NCI-H2171 (cell line): Measurements from ENCODE around the gene BEND4.
"Not testable (repeated sequence)": the region's sequence is repeated elsewhere in the genome, so short reads cannot be mapped to it uniquely, and the experiment has no call there.

Experiments used
- DNase-seq: peaks from one replicate; lab custom pipeline; 2025; lab: John Stamatoyannopoulos, UW

The BEND4 gene

DNA sequence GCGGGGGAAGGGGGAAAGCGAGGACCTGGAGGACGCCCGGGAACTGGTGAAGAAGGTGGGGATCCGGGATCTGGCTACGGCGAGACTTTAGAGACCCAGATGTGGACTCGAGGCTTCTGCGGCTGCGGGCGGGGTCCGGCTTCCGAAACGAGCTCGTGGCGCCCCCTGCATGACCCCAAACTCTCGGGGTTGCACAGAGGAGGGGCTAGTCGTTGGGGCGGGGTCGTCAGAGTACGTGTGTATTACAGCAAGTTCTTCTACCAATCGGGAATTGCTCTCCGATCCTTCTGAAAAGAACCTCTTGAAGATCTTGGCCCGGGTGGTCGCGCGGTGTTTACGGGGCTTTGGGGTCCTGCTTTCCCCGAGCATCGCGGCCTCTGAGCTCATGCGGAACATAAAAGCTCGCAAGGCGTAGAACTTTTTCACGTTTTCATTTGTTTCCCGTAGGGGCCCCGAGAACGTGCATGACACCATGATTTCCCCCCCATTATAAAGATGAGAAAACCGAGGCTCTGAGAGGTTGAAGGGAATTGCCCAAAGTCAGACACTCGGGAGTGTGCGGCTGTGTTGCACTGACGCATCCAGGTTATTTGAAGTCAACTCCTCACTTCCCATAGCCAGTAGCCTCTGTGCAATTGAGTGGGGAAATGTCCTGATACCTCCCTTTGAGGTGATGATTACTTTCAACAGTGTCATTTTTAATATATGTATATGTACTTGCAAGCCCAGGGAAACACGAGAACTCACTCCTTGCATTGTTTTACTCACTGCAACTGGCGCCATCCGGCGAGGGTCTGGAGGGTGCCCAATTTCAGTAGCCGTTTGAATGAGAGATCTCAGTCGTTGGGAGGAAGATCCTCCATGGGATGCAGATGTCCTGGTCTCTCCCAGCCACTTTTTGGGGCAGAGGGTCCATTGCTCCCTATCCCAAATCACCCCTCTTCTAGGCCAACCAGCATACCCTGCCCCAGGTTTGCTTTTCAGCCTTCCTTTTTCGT lies at the start of gene BEND4:
Gene BEND4 (minus strand): TSS at position 149 of the 998 bp plus-strand sequence. CDS start 512 bp downstream, outside the sequence.
- peak; percentile 48 for DNase-seq

DNA sequence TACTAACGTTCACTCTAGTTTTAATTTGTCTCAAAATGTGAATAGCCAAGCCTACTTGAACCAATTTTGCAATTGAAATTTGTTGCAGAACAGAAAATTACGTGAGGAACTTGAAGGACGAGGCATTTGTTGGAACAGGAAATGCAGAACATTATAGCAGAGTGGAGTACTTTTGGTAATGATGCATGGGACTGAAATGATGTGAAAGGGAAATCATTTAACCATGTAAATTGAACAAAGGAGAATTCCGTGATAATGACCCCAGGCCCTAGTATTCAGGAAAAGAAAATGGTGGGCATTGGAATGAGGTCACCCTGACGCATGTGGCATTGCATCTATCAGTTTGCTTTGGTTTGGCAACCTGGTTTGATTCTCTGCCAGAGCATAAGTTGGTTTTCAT lies 44.9 kb upstream of the BEND4 start:
- no peak for DNase-seq

DNA sequence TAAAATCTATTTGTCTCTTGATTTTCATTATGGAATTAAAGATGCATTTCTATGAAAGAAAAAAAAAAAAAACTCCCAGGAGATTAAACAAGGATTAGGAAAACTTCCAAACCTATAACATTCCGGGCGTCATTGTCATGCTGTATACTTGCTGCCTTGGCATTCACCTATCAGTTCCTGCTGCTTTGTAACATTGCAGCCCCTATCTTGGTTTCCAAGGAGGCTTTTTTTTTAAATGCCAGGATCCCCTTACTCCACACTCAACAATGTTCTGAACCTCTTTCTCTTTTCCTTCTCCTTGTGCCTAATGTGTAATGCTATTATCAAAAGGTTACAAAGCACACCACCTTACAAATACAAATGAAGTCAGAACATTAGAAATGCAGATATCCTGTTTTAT lies 20.5 kb upstream of the BEND4 start:
- DNase-seq, result no peak

DNA sequence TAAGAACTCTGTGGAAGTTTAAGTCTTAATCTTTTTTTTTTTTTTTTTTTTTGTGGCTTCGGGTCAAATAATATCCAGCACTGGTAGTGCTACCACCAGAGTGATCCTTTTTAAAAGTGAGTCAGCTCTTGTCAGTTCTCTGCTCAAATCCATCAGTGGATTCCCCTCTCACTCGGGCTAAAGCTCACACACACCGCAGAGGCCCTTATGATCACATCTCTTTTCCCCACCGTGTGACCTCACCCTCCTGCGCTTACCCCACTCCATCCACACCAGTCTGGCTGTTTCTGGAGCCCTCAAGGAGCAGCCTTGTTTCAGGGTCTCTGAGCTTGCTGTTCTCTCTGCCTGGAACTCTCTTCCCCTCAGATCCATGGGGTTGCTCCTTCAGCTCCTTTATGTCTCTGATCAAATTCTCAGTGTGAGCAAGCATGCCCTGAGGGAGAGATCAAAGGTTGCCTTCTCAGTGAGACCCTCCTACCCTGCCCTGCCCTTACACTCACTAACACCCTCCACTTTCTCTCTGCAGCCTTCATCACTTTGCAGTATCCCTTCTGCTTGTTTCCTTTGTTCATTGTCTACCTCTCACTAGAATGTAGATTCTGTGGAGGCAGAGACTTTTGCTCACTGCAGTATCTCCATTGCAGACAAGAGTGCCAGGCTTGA lies 19.8 kb upstream of the BEND4 start:
- DNase-seq, result no peak

DNA sequence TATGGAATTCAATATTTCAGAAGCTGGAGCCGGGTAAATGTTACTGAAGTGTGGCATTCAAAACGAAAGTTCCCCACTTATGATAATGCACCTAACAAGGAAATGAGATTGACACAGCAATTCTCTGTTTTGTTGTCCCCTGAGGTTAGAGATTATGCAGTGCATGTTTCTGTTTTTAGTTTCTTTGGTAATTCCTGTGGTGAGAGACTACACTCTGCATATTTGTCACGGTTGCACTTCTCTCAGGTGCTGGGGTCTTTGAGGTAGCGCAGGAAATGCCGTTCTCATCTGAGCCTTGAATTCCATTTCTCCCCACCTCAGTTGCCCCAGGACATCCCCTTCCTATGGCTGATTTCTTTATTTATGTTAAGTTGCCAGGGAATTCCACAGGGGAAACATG lies 15.3 kb upstream of the BEND4 start:
- DNase-seq, result no peak

DNA sequence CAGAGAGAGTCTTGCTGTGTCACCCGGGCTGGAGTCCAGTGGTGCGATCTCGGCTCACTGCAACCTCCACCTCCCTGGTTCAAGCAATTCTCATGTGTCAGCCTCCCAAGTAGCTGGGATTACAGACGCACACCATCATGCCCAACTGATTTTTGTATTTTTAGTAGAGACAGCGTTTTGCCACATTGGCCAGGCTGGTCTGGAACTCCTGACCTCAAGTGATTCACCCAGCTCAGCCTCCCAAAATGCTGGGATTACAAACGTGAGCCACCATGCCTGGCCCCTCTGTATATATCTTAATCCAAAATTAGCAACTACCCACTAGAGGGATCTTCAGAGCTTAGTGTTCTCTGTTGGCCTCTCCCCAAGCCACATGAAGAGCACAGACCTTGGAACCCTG lies 13.7 kb upstream of the BEND4 start:
- DNase-seq, result not testable (repeated sequence)

DNA sequence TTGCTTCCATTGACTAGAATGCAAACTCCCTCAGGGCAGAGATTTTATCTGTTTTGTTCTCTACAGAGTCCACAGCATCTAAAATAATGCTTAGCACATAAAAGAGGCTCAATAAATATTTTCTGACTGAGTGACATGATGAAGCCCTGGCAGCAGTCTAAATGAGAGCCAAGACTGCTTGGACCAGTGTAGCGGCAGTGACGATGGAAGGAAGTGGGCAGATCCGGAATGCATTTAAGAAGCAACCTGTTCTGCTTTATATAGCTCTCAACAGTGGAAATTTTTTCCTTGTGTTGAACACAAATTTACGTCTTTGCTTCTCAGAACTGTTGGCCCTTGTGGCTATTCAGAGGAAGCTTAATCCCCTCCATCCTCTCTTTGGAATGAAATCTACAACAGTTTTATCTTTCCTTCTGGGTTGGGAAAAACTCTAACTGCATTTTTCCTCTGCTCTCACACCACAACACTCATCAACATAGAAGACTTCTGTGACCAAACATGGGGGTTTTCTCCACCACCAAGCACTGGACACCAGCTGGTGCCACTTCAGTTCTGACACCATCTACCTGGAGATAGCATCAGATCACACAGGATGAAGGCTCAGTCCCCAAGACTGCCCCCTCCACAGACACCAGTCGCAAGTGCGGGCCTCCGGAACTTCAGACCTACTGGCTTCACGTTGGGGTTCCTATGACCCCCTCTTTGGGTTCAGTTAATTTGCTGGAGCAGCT lies 7.0 kb upstream of the BEND4 start:
- DNase-seq, result no peak

DNA sequence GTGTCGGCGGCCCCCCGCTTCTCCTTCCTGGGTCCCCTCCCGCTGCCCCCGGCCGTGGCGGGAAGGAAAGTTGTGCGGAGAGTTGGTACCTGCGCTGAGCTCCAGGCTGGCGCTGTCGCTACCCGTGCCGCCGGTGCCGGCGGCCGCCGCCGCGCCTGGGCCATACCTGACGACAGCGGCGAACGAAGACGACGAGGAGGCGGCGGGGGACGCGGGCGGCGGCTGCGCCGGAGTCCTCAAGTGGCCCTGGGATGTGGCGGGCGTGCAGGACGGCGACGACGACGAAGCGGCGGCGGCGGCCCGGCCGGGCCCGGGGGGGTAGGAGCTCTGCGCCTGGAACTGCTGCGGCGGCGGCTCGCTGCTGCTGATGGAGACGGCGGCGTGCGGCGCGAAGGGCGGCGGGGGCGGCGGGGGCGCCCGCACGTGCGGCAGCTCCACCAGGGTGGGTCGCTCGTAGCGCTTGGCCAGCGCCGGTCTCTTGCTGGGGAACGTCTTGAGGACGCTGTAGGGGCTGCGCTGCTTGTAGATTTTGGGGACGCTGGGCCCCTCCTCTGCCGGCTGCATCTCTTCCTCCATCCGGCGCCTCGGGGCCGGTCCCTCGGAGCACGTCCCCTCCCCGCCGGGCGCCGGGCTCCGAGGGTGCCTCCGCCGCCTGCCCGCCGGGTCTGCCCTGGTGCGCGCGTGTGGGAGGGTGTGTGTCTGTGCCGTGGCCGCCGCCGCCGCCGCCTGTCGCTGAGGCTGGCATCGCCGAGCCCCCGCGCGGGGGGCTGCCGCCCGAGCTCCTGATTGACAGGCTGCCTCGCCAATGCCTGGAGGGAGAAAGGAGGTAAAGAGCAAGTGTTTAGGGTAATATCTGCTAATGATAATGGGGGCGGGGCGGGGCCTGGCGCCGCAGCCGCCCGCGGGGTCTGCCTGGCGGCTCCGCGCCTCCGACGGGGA lies 618 bp downstream of the BEND4 start:
- DNase-seq, result peak; percentile 48

DNA sequence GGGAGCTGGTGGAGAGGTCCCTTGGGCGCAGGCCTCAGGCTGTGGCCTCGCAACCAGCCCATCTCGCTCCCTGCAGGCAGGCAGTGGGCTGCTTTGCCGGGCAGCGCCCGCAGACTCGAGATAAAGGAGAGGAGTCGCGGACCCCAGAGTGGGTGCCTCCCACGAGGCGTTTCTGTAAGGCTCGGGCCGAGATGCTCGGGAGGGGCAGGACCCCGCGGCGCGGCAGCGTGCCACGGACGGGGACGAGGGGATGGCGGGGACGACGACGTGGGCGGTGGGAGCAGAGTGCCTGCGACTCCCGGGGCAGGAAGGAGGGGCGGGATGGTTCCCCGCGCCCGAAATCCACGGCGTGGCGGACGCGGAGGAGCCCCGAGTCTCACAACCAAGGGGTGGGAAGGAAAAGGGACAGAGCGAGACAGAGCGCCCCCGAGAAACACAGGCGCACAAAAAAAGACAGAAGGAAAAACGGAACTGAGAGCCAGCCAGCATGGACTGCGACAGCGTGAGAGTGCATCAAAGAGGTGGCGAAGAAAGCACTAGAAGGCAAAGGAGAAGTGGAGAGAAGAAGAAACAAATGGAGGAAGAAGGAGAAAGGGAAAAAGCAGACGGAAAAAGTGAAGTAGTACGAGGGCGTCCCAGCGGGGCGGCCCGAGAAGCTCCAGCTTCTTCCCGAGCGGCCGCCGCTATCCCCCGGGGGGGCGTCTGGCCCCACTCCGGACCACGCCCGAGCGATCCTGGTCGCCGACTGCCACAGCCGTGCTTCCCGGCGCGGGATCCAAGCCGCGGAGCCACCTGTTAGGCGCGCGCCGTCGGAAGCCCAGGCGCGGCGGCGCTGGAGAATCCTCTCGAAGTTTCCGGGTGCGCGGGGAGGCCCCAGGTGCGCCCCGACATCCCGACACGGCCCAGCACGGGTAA lies 1.5 kb downstream of the BEND4 start:
- no peak for DNase-seq

DNA sequence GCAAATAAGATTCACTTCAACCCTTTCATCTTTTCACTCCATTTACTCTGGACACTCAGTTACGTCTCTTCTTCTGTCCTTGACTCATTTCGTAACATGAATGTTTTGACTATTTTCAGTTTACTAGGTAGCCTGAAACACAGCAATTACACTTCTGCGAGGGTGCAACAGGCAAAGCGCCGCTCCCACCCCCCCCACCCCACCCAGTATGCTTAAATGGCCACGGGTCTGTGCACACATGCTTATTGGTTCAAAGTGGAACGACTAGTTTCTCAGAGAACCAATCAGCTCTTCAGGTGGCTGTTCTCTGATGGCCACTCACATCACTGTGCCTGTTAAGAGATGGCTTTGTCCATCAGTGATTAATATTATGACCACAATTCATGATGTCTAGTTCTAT lies 3.5 kb downstream of the BEND4 start:
- no peak for DNase-seq

DNA sequence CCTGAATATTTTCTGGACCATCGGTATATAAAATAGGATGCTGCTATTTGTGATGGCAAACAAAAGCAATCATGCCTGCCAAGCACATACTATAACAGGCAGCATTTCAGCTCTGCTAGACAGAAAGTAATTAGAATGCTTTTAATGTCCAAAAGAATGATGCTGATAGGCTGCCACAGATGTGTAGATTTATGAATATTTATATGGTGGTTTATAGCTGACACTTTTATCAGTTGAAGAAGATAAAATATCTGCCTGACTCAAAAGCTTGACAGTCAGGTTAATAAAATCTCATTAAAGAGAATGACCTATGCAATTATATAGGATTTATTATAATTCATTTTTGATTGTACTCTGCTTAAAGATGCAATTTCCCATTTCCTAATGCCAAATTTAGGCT lies 4.0 kb downstream of the BEND4 start:
- no peak for DNase-seq

DNA sequence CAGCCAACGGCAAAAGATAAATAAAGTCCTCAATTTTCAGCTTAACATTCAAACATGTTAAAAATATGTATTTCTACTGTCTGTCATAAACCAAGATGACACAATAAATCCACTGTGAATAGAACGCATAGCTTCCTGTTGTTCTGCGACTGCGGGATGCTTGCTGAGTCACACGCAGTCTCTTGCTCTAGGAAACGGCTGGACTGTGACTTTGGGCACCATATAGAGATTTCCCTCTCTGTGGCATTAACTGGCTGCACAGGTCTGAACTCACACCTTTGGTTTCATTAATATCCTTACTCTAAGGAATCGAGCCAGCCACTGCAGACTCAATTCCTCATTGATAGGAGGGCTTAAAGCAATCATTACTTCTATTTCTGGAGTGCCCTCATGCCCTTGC lies 8.4 kb downstream of the BEND4 start:
- DNase-seq, result no peak

DNA sequence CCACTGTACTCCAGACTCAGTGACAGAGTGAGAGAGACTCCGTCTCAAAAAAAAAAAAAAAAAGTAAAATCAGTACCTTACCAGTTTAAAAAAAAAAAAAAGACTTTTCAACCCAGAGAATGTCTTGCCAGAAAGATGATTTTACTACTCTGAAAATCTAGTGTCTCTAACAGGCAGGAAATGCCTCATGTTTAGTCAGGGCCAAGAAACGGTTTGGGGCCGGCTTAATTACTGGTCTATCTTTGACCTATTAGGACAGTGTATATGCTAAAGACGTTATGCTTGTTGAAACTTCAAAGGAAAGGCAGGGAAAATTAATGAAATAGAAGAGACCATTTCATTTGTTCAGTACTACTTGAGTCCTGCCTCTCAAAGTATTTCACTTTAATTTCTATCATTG lies 9.9 kb downstream of the BEND4 start:
- no peak for DNase-seq

DNA sequence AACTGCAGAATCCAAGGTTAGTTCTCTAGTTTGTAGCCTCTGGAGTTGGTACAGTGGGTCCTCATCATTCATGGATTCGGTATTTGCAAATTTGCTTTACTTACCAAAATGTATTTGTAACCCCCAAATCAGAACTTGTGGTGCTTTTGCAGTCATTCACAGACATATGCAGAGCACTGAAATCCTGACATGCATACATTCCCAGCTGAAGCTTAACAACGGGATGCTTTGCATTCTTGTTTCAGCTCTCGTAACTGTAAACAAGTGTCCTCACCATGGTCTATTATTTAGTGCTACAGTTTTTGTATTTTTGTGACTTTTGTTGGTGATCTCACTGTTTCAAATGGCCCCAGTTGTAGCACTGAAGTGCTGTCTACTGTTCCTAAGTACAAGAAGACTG lies 16.1 kb downstream of the BEND4 start:
- DNase-seq, result no peak

DNA sequence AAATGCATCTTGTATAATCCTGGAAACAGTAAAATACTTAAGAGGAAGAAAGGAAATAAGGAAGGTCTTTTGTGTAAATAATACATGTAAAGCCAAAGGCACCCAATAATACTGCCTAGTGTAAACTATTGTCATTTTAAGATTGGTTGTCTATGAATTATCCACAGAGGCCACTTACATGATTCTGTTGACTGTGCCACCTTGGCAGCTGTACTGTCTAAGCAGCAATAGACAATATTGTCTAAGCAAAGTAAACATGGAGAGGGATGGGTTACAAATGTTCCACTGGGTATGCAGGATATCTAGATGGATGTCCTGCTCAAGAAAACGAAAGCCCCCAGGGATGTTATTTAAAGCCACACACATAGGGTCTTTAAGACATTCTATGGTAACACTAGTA lies 19.4 kb downstream of the BEND4 start:
- DNase-seq, result no peak

DNA sequence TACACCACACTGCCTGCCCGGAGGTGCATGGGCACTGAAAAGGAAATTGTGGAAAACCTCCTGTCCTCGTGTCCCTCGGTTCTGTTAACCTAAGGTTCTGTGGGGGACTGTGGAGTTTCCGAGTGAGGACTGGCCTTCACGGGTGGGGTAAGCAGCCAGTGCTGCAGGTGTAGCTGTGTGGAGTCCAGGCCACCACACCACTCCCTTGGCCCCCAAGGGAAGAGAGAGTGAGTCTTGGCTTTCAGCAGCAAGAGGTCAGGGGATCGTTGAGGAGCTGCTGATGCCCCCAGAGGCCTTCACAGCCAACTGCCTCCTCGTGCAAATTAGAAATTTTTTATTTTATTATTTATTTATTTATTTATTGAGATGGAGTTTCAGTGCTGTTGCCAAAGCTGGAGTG lies 20.4 kb downstream of the BEND4 start:
- DNase-seq, result no peak

DNA sequence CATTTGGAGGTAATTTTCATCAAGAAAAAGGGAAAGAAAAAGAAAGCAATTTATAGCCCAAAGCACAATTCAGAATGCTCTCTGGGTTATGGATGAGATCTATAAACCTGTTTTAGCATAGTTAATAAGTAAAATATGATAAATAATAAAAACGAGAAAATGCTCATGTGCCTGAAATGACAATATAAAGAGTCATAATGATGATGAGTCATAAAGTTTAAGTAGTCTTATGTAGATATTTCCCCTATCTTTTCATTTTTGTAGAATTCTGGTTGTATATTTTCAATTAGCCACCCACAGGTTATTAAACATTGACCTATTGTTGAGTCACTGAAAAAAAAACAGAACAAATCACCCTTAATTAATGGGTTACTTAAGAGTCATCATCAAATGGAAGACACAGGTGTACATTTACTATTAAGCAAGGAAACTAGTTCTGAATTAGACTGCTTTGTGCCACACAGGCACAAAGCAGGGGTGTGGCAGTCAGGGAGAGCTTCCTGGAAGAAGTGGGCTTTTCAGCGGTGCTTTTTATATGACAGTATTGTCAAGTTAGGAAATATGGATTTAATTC lies 29.3 kb downstream of the BEND4 start:
- DNase-seq, result no peak

DNA sequence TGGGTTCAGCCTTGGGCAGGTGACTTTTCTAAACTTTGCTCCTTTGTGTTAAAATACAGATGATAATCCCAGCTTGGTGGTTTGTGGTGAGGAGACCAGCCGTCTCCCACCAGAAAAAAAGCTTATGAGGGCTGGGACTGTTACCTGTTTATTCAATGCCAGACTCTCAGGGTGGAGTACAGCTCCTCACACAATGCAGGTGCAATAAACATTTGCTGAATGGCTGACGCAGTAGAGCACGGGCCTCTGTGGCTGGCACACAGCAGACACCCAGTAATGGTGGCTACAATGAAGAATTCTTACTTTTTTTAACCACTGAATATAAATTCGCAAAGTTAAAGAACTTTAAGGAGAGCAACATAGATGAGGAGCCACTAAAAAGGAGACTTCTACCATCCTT lies 30.2 kb downstream of the BEND4 start:
- DNase-seq, result no peak

DNA sequence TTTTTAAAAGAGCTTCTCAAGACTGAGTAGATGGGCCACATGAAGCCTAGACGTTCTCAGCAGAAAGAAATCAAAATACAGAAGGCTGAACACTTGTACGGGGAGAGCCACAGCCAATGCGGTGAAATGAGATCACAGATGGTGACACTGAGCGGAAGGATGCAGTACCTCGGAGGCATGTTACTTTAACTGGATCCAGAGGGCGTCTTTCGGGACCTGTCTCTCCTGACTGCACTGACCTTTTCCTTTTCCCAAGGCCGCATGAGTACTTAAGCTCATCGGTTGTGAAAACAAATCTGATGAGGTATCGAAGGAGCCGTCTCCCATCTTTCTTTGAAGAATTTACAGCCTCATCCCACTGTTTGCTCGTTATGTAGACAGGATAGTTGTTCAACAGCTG lies 32.6 kb downstream of the BEND4 start:
- DNase-seq, result no peak

DNA sequence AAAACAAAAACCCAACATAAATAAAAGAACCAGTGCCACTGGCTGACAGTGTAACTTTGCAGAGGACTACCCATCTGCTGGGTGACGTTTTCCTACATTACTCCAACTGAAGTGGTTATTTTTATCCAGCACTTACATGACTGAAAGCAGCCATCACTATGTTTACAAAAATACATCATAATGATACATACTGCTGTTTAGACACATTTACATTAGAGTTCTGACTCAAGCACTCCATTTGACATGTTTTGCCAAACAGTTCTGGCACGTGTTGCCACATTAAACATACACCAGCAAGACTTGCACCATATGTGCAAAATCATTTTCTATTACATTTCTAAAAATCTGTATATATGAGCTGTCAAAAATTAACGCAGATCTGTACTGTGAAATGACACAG lies 39.6 kb downstream of the BEND4 start:
- no peak for DNase-seq
